SJCRH30 (cell line): Measurements from ENCODE around the gene ADAD2. TPM values are rescaled to one million over a fixed set of nuclear protein-coding genes. Genes with fewer than 3 reads are reported as not detected.

Experiments
- DNase-seq, 2 experiments: peaks; one replicate each; pipeline ENCODE4 v3.0.0-alpha.2; 2015 to 2020
- H3K27ac ChIP-seq: fragments of 250-450 bp; sonication (Bioruptor Pico); 2 replicates; pipeline ENCODE4 v1.5.1; 2020; ENCODE audit warnings: mild to moderate bottlenecking, moderate library complexity
- H3K27me3 ChIP-seq: fragments of 250-450 bp; sonication (Bioruptor Pico); 2 replicates; pipeline ENCODE4 v1.5.1; 2020; ENCODE audit warnings: mild to moderate bottlenecking, moderate library complexity
- H3K36me3 ChIP-seq: fragments of 250-450 bp; sonication (Bioruptor Pico); 2 replicates; pipeline ENCODE4 v1.5.1; 2020; ENCODE audit warnings: mild to moderate bottlenecking, moderate library complexity
- H3K4me1 ChIP-seq: fragments of 250-450 bp; sonication (Bioruptor Pico); 2 replicates; pipeline ENCODE4 v1.5.1; 2020; ENCODE audit warnings: mild to moderate bottlenecking, moderate library complexity
- H3K4me3 ChIP-seq: fragments of 250-450 bp; sonication (Bioruptor Pico); 2 replicates; pipeline ENCODE4 v1.5.1; 2020; ENCODE audit warnings: mild to moderate bottlenecking, moderate library complexity
- H3K9me3 ChIP-seq: fragments of 250-450 bp; sonication (Bioruptor Pico); replicated peaks from 2 replicates; pipeline ENCODE4 v1.5.1; 2020; ENCODE audit warnings: mild to moderate bottlenecking, moderate library complexity
- total RNA-seq: library from RNA; depleted of rRNA; stranded (reverse); fragments of >200 nt; shearing (Covaris generic); gene quantifications from 2 replicates; pipeline ENCODE4 v1.2.3, GENCODE V29; 2014; rRNA removed

The ADAD2 gene
- total RNA-seq, 1 experiment from 2014 or later, result 0.22 TPM

DNA sequence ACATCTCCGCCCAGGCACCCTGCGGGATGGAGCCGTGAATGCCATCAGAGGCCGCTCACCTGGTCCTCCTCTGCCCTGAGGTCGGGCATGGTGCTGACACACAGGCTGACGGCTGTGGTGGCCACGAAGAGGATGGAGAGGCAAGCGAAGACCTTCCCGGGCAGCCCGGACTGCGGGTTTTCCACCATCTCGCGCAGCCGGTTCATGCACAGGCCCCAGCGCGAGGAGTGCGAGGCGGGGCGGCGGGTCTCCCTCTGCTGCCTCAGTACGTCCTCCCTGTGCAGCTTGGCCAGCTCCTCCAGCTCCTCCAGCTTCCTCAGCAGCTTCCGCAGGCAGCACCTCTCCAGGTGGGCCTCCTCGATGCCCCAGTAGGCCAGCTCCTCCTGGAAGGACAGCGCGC, 45.7 kb downstream of the ADAD2 start:
- Histone ChIP-seq H3K4me3 (no peak overlapping the region), H3K27ac (no peak overlapping the region), H3K4me1 (peaks cover 19% of the 10 kb centered on the region), H3K9me3 (no peaks in the 10 kb centered on the region), H3K36me3 (no peaks in the 10 kb centered on the region), H3K27me3 (no peaks in the 10 kb centered on the region)
- no peak for DNase-seq

DNA sequence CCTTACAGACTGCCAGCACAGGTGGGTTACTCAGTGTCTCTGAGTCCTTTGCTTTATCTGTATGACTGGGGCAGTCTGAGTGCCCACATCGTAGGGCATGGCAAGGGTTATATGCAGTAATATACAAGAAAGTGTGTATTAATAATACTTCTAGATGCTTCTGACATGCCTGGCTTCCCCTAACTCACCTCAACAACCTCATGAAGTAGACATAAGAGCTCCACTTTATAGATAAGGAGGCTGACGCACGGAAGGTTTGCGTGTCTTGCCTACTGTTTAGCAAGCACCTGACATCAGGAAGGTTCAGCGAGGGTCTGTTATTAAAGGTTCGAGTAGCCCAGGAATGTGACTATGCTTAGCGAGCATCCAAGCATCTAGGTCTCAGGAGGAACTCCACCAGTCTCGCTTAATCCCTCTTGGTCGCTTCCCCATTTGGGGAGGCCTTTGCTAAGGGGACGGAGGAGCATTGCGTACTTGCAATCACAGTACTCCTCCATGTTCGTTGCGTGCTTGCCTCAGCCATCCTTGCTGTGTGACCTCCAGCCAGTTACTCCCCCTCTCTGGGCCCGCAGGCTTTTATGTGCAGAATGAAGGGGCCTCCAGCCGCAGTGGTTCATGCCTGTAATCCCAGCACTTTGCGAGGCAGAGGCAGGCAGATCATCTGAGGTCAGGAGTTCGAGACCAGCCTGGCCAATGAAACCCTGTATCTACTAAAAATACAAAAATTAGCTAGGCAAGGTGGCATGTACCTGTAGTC, 47.2 kb downstream of the ADAD2 start:
- Histone ChIP-seq H3K4me3 (peak overlapping the region; percentile 56; the same call in 1 of the 2 replicates), H3K27ac (no peak overlapping the region), H3K36me3 (no peaks in the 10 kb centered on the region), H3K27me3 (no peaks in the 10 kb centered on the region), H3K9me3 (no peaks in the 10 kb centered on the region), H3K4me1 (peaks cover 21% of the 10 kb centered on the region)
- DNase-seq, result no peak

DNA sequence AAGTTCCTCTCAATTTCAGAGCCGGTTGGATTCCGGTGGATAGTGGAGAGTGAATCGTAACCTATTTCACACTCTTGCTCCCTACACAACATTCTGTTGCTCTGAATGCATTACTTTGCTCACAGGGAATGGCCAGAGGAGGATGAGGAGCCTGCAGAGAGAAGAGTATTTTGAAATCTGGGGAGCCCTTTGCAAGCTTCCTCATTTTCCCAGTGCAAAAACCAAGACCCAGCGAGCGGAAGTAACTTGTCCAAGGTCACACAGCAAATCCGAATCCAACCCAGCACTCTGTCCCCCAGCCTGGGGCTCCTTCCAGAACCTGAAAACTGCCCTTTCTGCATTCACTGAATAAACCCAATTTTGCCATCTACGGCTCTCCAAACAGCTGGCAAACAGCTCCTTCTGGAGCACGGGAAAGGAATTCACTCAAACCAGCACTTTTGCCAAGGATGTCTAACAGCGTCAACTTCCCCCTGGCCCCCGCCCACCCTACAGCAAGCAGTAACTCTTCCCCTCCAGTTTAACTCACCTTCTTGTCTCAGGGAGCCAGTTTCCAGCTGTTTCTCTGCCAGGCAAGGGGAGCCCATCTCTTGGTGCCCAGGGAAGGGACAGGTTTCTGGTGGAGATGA, 48.3 kb downstream of the ADAD2 start:
- Histone ChIP-seq H3K4me1 (peaks cover 21% of the 10 kb centered on the region), H3K9me3 (no peaks in the 10 kb centered on the region), H3K36me3 (no peaks in the 10 kb centered on the region), H3K27me3 (no peaks in the 10 kb centered on the region), H3K4me3 (peak overlapping the region; percentile 56), H3K27ac (peak overlapping the region; percentile 71)
- DNase-seq, result peak in 1 of 2 experiments; percentile 26

DNA sequence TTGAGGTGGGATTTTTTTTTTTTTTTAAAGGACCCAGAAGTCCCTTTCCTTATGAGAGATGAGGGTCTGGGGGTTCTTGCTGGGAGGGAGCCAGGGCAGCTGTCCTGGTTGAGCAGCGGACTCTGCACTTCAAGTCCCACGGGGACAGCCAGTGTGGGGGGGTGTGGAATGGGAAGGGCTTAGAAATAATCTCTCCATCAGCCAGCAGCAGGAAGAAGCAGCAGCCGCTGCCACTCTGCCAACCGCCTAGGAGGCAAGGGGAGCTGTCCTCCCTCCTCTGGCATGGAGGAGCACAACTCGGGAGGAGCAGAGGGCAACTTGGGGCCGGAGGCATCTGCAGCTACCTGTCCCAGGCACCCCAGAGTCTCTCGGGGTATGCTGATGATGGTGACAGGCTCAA, 49.0 kb downstream of the ADAD2 start, which contains the start of gene KCNG4:
Gene KCNG4 (minus strand): TSS at position 104 of the 400 bp plus-strand sequence. CDS start 2,527 bp downstream, outside the sequence.
- peak; percentile 88 for DNase-seq
- Histone ChIP-seq H3K36me3 (no peaks in the 10 kb centered on the region), H3K27ac (peak within 1 kb of the TSS; percentile 71), H3K27me3 (no peaks in the 10 kb centered on the region), H3K4me1 (peaks cover 15% of the 10 kb centered on the region), H3K4me3 (peak within 1 kb of the TSS; percentile 56), H3K9me3 (no peaks in the 10 kb centered on the region)

DNA sequence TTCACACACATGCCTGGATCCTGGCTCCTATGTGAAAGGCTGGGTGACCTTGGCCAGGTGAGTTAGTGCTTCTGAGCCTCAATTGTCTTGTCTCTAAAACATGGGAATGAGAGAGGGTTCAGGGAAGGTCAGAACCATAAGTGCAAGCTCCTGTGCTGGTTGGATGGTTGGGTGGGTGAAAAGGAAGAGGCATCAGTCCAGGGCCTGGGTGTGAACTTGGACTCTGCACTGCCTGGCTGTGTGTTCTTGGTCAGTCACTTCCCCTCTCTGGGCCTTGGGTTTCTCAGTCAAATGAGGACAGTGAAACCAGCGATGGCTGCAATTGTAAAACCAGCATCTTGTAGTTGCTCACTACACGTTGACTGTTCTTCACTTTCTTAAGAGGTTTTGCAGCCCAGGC, 49.5 kb downstream of the ADAD2 start:
- H3K4me1 ChIP-seq, result peaks cover 12% of the 10 kb centered on the region
- H3K27me3 ChIP-seq, result no peaks in the 10 kb centered on the region

DNA sequence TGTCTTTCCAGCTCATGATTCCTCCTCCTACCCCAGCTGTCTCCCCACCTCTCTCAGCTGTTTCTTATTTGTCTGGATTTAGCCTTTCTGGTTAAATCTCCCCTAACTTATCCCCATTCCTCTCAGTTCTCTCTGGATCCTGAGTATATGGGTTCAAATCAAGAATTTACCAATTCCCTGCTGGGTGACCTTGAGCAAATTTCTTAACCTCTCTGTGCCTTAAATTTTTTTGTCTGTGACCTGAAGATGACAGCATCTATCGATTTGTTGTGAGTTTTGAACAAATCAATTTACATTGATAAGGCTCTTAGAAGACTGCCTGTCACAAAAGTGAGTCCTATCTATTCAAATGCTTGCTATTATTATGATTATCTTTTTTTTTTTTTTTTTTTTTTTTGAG, 50.8 kb downstream of the ADAD2 start:
- DNase-seq, result no peak
- H3K27ac ChIP-seq, result peak overlapping the region; percentile 13
- H3K9me3 ChIP-seq, result no peaks in the 10 kb centered on the region
- H3K4me1 ChIP-seq, result peaks cover 22% of the 10 kb centered on the region
- no peaks in the 10 kb centered on the region for H3K36me3 ChIP-seq
- no peak overlapping the region for H3K4me3 ChIP-seq
- H3K27me3 ChIP-seq, result no peaks in the 10 kb centered on the region

More for the DNA sequence above, 49.5 kb downstream of the ADAD2 start:
- Histone ChIP-seq H3K36me3 (no peaks in the 10 kb centered on the region), H3K27ac (peak overlapping the region; percentile 71), H3K4me3 (peak overlapping the region; percentile 56), H3K9me3 (no peaks in the 10 kb centered on the region)
- DNase-seq, result peak; percentile 8 to 28

DNA sequence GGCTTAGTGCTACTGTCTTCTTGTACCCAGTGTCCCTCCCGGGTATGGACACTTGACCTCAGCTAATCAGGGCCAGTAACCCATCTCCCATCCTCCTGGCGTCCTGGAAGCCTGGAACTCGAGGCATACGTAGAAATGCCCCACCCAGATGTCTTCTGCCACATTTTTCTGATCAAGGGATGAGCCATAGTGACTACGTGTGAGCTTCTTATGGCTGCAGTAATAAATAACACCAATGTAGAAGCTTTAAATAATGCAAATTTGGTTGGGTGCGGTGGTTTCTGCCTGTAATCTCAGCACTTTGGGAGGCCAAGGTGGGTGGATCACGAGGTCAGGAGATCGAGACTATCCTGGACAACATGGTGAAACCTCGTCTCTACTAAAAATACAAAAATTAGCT, 51.9 kb downstream of the ADAD2 start:
- Histone ChIP-seq H3K9me3 (no peaks in the 10 kb centered on the region), H3K36me3 (no peaks in the 10 kb centered on the region), H3K27ac (no peak overlapping the region), H3K4me3 (no peak overlapping the region), H3K4me1 (peaks cover 30% of the 10 kb centered on the region), H3K27me3 (no peaks in the 10 kb centered on the region)
- DNase-seq, result no peak

DNA sequence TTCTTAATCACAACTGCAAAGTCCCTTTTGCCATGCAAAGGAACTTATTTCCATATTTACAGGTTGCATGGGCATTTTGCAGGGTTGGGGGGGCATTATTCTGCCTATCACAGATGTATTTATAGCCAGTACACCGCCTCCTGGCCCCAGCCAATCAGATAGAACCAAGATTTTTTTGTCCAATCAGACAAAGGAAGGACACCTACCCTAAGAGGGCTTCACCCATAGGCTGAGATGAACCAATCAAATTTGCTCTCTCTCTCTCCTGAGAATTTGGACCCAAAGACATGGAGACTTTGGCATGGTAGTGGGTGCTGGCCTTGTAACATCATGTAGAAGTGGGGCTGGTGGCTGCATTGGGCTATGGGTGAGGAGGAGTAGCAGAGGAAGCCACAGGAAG, 52.8 kb downstream of the ADAD2 start:
- Histone ChIP-seq H3K4me3 (no peak overlapping the region), H3K36me3 (no peaks in the 10 kb centered on the region), H3K27ac (no peak overlapping the region), H3K27me3 (no peaks in the 10 kb centered on the region), H3K4me1 (peaks cover 33% of the 10 kb centered on the region), H3K9me3 (no peaks in the 10 kb centered on the region)
- no peak for DNase-seq

DNA sequence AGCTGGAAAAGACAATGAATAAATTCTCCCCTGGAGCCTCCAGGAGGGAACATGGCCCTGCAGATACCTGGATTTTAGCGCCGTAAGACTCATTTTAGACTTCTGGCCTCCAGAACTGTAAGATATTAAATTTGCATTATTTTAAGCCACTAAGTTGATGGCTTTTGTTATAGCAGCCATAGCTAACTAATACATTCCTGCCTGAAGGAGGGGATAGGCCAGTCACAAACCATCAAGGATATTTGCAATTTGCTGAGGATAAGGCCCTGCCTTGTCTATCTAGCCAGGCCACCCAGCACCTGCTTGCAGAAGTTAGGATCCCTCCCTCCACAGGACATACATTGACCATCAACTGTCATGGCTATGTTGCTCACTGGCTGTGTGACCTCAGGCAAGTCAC, 53.8 kb downstream of the ADAD2 start:
- no peak overlapping the region for H3K4me3 ChIP-seq
- DNase-seq, result no peak
- no peaks in the 10 kb centered on the region for H3K9me3 ChIP-seq

DNA sequence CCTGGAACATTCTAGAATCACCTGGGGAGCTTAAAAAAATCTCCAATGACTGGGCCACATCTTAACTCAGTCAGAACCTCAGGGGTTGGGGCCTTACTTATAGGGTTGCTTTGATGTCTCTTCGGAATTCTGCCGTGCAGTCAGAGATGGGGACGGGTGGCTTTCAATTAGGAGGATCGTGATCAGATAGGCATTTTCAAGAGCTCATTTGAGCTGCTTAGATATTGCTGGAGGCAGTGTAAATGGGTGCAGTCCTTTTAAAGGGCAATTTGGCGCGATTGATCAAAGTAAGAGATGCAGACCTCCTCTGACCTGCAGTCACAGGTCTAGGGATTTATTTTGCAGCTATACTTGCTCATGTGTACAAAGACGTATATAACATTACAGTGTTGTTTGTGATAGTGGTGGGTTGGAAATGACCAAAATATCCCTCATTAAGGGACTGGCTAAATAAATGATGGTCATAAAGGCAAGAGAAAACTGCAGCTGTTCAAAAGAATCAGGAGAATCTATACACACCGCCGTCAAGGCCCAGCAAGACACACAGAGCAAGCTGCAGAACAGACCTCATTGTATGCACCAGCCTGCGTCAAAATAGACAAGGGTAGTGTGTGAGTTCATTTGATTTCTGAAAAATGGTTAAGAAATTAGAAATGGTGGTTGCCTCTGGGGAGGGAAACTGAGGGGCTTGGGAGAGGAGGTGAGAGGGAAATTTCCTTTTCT, 55.2 kb downstream of the ADAD2 start:
- peak overlapping the region; percentile 88 for H3K27ac ChIP-seq
- H3K36me3 ChIP-seq, result no peaks in the 10 kb centered on the region
- peaks cover 27% of the 10 kb centered on the region for H3K4me1 ChIP-seq
- H3K9me3 ChIP-seq, result no peaks in the 10 kb centered on the region
- H3K27me3 ChIP-seq, result no peaks in the 10 kb centered on the region
- peak; percentile 50 to 73 for DNase-seq
- H3K4me3 ChIP-seq, result no peak overlapping the region

More for the DNA sequence above, 53.8 kb downstream of the ADAD2 start:
- Histone ChIP-seq H3K27ac (no peak overlapping the region), H3K36me3 (no peaks in the 10 kb centered on the region), H3K4me1 (peaks cover 33% of the 10 kb centered on the region), H3K27me3 (no peaks in the 10 kb centered on the region)

DNA sequence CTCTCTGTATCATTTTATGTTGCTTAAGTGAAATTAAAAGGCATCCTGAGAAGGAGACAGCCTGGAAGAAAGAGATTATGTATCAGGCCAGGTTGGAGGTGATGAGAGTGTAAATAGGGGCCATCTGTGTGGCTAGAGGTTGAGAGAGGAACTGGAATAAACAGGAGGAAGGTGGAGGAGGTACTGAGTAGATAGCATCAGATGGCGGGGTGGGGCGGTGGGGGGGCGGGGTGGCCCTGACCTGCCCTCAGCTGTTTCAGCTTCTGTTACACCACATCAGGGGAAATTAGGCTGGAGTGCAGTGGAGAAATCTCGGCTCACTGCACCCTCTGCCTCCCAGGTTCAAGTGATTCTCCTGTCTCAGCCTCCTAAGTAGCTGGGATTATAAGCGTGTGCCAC, 55.7 kb downstream of the ADAD2 start:
- H3K4me3 ChIP-seq, result no peak overlapping the region
- no peaks in the 10 kb centered on the region for H3K36me3 ChIP-seq
- no peaks in the 10 kb centered on the region for H3K27me3 ChIP-seq
- H3K4me1 ChIP-seq, result peaks cover 23% of the 10 kb centered on the region
- peak; percentile 37 to 73 for DNase-seq
- H3K27ac ChIP-seq, result peak overlapping the region; percentile 88
- H3K9me3 ChIP-seq, result no peaks in the 10 kb centered on the region

Other genes starting within 250 kb of the ADAD2 start
- gene OSGIN1, start 237.9 kb upstream of the ADAD2 start, total RNA-seq, result 1.7 and 2.1 TPM in 2 replicates
- 0.08 and 0.10 TPM in 2 replicates for gene NECAB2, start 222.9 kb upstream of the ADAD2 start, total RNA-seq
- gene SLC38A8, start 148.4 kb upstream of the ADAD2 start, total RNA-seq, result not detected in 2 replicates
- 38.2 and 39.2 TPM in 2 replicates for gene MBTPS1, start 74.2 kb upstream of the ADAD2 start, total RNA-seq
- 22.1 and 22.5 TPM in 2 replicates for gene HSDL1, start 46.0 kb upstream of the ADAD2 start, total RNA-seq
- gene DNAAF1, start 45.8 kb upstream of the ADAD2 start, total RNA-seq, result 0.18 TPM in 1 of 2 replicates, not detected in the other
- 13.8 and 17.1 TPM in 2 replicates for gene TAF1C, start 4.1 kb upstream of the ADAD2 start, total RNA-seq
- 2.1 and 2.4 TPM in 2 replicates for gene KCNG4, start 48.9 kb downstream of the ADAD2 start, total RNA-seq
- 0.43 and 0.49 TPM in 2 replicates for gene WFDC1, start 103.7 kb downstream of the ADAD2 start, total RNA-seq
- gene ATP2C2, start 177.4 kb downstream of the ADAD2 start, total RNA-seq, result 5.1 and 6.2 TPM in 2 replicates